ENCODE data around the gene POU2F2.

- TF ChIP-seq EZH2 (IDR thresholded peaks at IDR 0.05), result no peak
- TF ChIP-seq POLR2AphosphoS5 (IDR thresholded peaks at IDR 0.05; ENCODE audit: borderline replicate concordance, low read depth, low read length), result no peak
- no peak for TF ChIP-seq FOXP2 (optimal IDR thresholded peaks at IDR 0.05; ENCODE audit: control extremely low read depth, extremely low read length, insufficient read depth)
Observed at GRCh38 chr19:42097461-42097860, 34.8 kb downstream of the POU2F2 start.
